ENCODE data around the gene AOX1.

DNA sequence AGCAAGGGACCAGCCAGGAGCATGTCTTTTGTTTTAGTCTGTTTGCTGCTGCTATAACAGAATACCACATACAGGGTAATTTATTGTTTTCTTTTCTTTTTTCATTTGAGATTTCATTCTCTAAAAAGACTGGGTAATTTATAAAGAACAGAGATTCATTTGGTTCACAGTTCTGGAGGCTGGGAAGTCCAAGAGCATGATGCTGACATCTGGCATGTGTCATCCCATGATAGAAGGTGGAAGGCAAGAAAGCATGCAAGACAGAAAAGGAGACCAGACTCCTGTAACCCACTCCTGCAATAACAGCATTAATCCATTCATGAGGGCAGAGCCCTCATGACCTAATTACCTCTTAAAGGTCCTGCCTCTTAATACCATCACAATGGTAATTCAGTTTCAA lies 45.0 kb upstream of the AOX1 start:
- TF ChIP-seq POLR2A (IDR thresholded peaks at IDR 0.05) = no peak
- TF ChIP-seq, protein P1, sequence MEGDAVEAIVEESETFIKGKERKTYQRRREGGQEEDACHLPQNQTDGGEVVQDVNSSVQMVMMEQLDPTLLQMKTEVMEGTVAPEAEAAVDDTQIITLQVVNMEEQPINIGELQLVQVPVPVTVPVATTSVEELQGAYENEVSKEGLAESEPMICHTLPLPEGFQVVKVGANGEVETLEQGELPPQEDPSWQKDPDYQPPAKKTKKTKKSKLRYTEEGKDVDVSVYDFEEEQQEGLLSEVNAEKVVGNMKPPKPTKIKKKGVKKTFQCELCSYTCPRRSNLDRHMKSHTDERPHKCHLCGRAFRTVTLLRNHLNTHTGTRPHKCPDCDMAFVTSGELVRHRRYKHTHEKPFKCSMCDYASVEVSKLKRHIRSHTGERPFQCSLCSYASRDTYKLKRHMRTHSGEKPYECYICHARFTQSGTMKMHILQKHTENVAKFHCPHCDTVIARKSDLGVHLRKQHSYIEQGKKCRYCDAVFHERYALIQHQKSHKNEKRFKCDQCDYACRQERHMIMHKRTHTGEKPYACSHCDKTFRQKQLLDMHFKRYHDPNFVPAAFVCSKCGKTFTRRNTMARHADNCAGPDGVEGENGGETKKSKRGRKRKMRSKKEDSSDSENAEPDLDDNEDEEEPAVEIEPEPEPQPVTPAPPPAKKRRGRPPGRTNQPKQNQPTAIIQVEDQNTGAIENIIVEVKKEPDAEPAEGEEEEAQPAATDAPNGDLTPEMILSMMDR (IDR thresholded peaks at IDR 0.05) = no peak
- TF ChIP-seq EP300 (IDR thresholded peaks at IDR 0.05) = no peak
